ENCODE measurements around the gene EP400. TPM values are rescaled to one million over a fixed set of nuclear protein-coding genes. Genes with fewer than 3 reads are reported as not detected.

EP400 gene
- total and polyA plus RNA-seq, 7 donors = 8.0 to 24.5 (median 18.4) TPM

- 94 to 97% (median 96%) methylated on average over 14 of the region's 14 CpGs for WGBS, 3 donors
- TF ChIP-seq CTCF (IDR thresholded peaks at IDR 0.05) = no peak
- DNase-seq (no peak), ATAC-seq (no peak)
- intact Hi-C loops (cut with DNase I) = no loop called here
- peaks cover 5 to 95% of the 10 kb centered on the region in 2 donors for H3K36me3 ChIP-seq (ENCODE audit: insufficient read depth in 1 of 2, low read depth in 1 of 2)
- H3K27ac ChIP-seq = no peak overlapping the region
- no peaks in the 10 kb centered on the region for H3K27me3 ChIP-seq (ENCODE audit: insufficient read depth in 3 of 3, low read length in 2 of 3)
- peaks cover 5% of the 10 kb centered on the region for H3K4me1 ChIP-seq
- no peaks in the 10 kb centered on the region for H3K9me3 ChIP-seq
- no peak overlapping the region for H3K4me3 ChIP-seq
Observed at GRCh38 chr12:132025526-132025925, 75.8 kb downstream of the EP400 start.

- ATAC-seq = no peak
- no peaks in the 10 kb centered on the region for H3K9me3 ChIP-seq
- WGBS, 3 donors = 90% methylated on average over 13 of the region's 13 CpGs
- H3K4me1 ChIP-seq = peaks cover 5% of the 10 kb centered on the region
- H3K4me3 ChIP-seq = no peak overlapping the region
- peaks cover 5 to 95% of the 10 kb centered on the region in 2 donors for H3K36me3 ChIP-seq (ENCODE audit: insufficient read depth in 1 of 2, low read depth in 1 of 2)
- DNase-seq = no peak
- intact Hi-C loops (cut with DNase I) = no loop called here
- no peak for TF ChIP-seq CTCF (IDR thresholded peaks at IDR 0.05)
- H3K27ac ChIP-seq = no peak overlapping the region
- H3K27me3 ChIP-seq (ENCODE audit: insufficient read depth in 3 of 3, low read length in 2 of 3) = no peaks in the 10 kb centered on the region
Observed at GRCh38 chr12:132026061-132026795, 76.5 kb downstream of the EP400 start.

GRCh38 chr12:132026796-132027500 lies 77.2 kb downstream of the EP400 start:
- 90 to 96% (median 91%) methylated on average over 18 of the region's 18 CpGs for WGBS, 3 donors
- intact Hi-C loops (cut with DNase I) = no loop called here
- DNase-seq (no peak), ATAC-seq (no peak)
- no peaks in the 10 kb centered on the region for H3K4me1 ChIP-seq
- H3K27me3 ChIP-seq (ENCODE audit: insufficient read depth in 3 of 3, low read length in 2 of 3) = no peaks in the 10 kb centered on the region
- TF ChIP-seq CTCF (IDR thresholded peaks at IDR 0.05) = no peak
- H3K9me3 ChIP-seq = no peaks in the 10 kb centered on the region
- H3K36me3 ChIP-seq (ENCODE audit: insufficient read depth in 1 of 2, low read depth in 1 of 2) = peaks cover 5 to 96% of the 10 kb centered on the region in 2 donors
- H3K4me3 ChIP-seq = no peak overlapping the region
- H3K27ac ChIP-seq = no peak overlapping the region

- Histone ChIP-seq H3K36me3 (ENCODE audit: insufficient read depth in 1 of 2, low read depth in 1 of 2) (peaks cover 5 to 96% of the 10 kb centered on the region in 2 donors), H3K4me3 (no peak overlapping the region), H3K27ac (no peak overlapping the region), H3K9me3 (no peaks in the 10 kb centered on the region), H3K4me1 (no peaks in the 10 kb centered on the region), H3K27me3 (ENCODE audit: insufficient read depth in 3 of 3, low read length in 2 of 3) (no peaks in the 10 kb centered on the region)
- ATAC-seq (no peak), DNase-seq (no peak)
- TF ChIP-seq CTCF (IDR thresholded peaks at IDR 0.05) = no peak
- intact Hi-C loops (cut with DNase I) = no loop called here
- WGBS, 3 donors = 78 to 79% (median 79%) methylated on average over 6 of the region's 6 CpGs
Observed at GRCh38 chr12:132027636-132028035, 77.9 kb downstream of the EP400 start.
